HUES6 (cell line): ENCODE results near the gene HNRNPUL1.

Experiments used
- H3K27ac ChIP-seq: 2 replicates; pipeline ENCODE4 v1.7.0; 2013; ENCODE audit warnings: low read depth, mild to moderate bottlenecking, low read length, inconsistent platforms
- H3K27me3 ChIP-seq: 2 replicates; pipeline ENCODE4 v1.6.1; 2013; ENCODE audit warnings: low read length; ENCODE audit not compliant: control insufficient read depth, insufficient read depth
- H3K36me3 ChIP-seq: 2 replicates; pipeline ENCODE4 v1.6.1; 2013; ENCODE audit warnings: low read length; ENCODE audit not compliant: control insufficient read depth, insufficient read depth
- H3K4me1 ChIP-seq: 2 replicates; pipeline ENCODE4 v1.6.1; 2013; ENCODE audit warnings: low read length; ENCODE audit not compliant: control insufficient read depth, insufficient read depth
- H3K4me3 ChIP-seq: 2 replicates; pipeline ENCODE4 v1.5.1; 2013; ENCODE audit warnings: low read depth, low read length
- H3K9ac ChIP-seq: one replicate; pipeline ENCODE4 v1.6.1; 2013; ENCODE audit warnings: mild to moderate bottlenecking, low read length
- H3K9me3 ChIP-seq: 2 replicates; pipeline ENCODE4 v1.6.1; 2013; ENCODE audit warnings: low read depth, low read length; ENCODE audit not compliant: control insufficient read depth, insufficient read depth

The HNRNPUL1 gene

GRCh38 chr19:41263850-41264580 is at the start of gene HNRNPUL1:
TSS of gene HNRNPUL1 (plus strand) at chr19:41264372. CDS start at chr19:41264504, 132 bp downstream.
- H3K36me3 ChIP-seq = peaks cover 33% of the 10 kb centered on the region

DNA sequence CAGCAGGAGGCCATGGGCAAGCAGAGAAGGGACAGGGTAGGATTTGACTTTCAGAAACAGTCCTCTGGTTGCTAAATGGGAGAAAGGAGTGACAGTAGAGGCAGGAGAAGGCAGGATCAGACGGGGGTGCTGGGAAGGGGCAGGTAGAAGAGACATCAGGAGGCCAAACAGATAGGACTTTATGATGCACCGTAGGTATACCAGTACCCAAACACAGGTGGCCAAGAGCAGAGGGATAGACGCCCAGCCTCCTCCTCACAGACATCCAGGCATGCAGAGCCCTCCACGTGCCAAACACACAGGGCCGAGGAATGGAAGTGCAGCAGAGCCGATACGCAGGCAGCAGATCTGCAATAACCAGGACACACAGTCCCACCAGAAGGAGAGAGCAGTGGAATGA is 46.4 kb upstream of the HNRNPUL1 start:
- H3K9me3 ChIP-seq = no peaks in the 10 kb centered on the region
- H3K27me3 ChIP-seq = no peaks in the 10 kb centered on the region
- H3K4me3 ChIP-seq = no peak overlapping the region
- H3K9ac ChIP-seq = no peak overlapping the region
- no peak overlapping the region for H3K27ac ChIP-seq
- H3K4me1 ChIP-seq = peaks cover 25% of the 10 kb centered on the region
- peaks cover 16% of the 10 kb centered on the region for H3K36me3 ChIP-seq

More at GRCh38 chr19:41263850-41264580, at the start of gene HNRNPUL1:
- Histone ChIP-seq H3K4me1 (peaks cover 15% of the 10 kb centered on the region), H3K27me3 (no peaks in the 10 kb centered on the region), H3K4me3 (peak within 1 kb of the TSS; percentile 92), H3K9me3 (no peaks in the 10 kb centered on the region), H3K9ac (peak within 1 kb of the TSS; percentile 100), H3K27ac (peak within 1 kb of the TSS; percentile 99)

DNA sequence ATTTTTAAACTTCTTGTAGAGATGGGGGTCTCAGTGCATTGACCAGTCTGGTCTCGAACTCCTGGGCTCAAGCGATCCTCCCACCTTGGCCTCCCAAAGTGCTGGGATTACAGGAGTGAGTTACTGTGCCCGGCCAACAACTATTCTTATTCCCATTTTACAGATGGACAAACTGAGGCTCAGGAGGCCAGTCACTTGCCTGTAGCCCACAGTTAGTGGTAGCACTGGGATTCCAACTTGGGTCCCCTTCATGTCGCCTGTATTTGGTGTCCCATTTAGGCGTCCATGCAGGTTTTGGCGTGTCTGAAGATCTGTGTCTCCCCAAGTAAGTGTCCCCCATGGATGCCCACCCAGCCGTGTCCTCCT is 45.9 kb upstream of the HNRNPUL1 start:
- Histone ChIP-seq H3K27ac (no peak overlapping the region), H3K4me3 (peak overlapping the region; percentile 71)

DNA sequence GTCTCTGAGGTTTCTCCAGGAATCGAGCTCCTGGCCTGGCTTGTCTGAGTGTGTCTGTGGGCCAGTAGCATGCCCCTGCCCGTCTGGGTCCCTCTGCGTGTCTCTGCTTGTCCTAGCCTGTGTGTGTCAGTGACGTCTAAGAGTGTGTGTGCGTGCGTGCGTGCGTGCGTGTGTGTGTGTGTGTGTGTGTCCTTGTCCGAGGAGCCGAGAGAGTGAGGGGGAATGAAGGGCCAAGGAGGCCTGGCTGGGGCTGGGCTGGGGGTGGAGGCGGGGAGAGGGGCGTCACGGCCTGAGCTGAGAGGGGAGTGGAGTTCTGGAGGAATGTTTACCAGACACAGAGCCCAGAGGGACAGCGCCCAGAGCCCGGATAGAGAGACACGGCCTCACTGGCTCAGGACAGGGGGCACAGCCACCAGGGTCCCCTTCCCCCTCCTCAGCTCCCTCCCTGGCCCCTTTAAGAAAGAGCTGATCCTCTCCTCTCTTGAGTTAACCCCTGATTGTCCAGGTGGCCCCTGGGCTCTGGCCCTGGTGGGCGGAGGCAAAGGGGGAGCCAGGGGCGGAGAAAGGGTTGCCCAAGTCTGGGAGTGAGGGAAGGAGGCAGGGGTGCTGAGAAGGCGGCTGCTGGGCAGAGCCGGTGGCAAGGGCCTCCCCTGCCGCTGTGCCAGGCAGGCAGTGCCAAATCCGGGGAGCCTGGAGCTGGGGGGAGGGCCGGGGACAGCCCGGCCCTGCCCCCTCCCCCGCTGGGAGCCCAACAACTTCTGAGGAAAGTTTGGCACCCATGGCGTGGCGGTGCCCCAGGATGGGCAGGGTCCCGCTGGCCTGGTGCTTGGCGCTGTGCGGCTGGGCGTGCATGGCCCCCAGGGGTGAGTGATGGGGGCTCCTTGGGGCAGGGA is 45.3 kb upstream of the HNRNPUL1 start, which contains the start of gene AXL:
Gene AXL (plus strand): TSS at position 609 of the 893 bp plus-strand sequence. CDS start 170 bp downstream, at position 779.
- Histone ChIP-seq H3K9ac (peak within 1 kb of the TSS; percentile 36), H3K4me1 (peaks cover 34% of the 10 kb centered on the region), H3K27ac (peak within 1 kb of the TSS; percentile 43; the same call in 1 of the 2 replicates), H3K36me3 (peaks cover 17% of the 10 kb centered on the region), H3K9me3 (no peaks in the 10 kb centered on the region), H3K4me3 (peak within 1 kb of the TSS; percentile 71), H3K27me3 (no peaks in the 10 kb centered on the region)

More for the DNA sequence above, 45.9 kb upstream of the HNRNPUL1 start:
- Histone ChIP-seq H3K9me3 (no peaks in the 10 kb centered on the region), H3K9ac (peak overlapping the region; percentile 28), H3K27me3 (no peaks in the 10 kb centered on the region), H3K4me1 (peaks cover 28% of the 10 kb centered on the region), H3K36me3 (peaks cover 16% of the 10 kb centered on the region)

DNA sequence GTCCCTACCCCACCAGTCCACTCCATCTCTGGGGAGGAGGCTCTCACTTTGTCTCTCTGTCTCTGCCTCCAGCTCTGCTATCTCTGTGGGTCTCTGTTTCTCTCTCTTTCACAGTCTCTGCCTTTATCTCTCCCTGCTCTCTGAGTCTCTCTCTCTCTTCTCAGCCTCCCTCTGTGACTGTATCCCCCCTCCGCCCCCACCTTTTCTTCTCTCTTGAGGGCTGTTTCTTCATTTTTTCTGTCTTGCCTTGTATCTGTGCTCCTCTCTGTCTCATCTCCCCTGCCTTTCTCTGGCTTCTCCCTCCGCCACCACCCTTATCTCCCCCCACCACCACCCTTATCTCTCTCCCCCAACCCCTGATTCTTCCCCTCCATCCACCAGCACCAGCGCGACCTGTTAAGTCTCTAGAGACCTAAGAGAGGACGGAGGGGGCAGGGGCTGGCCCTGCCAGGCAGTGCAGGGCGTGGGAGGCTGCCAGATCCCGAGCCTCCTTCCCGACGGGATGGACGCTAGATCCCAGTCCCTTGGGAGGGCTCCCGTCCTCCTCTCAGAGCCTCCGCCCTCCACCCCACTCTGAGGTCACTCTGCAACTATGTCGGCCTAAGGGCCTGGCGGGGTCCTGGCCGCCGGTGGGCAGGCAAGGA is 44.1 kb upstream of the HNRNPUL1 start:
- H3K9ac ChIP-seq = peak overlapping the region; percentile 36
- H3K9me3 ChIP-seq = no peaks in the 10 kb centered on the region
- peaks cover 42% of the 10 kb centered on the region for H3K4me1 ChIP-seq
- H3K36me3 ChIP-seq = peaks cover 20% of the 10 kb centered on the region
- H3K27ac ChIP-seq = no peak overlapping the region
- H3K4me3 ChIP-seq = peak overlapping the region; percentile 71
- no peaks in the 10 kb centered on the region for H3K27me3 ChIP-seq

DNA sequence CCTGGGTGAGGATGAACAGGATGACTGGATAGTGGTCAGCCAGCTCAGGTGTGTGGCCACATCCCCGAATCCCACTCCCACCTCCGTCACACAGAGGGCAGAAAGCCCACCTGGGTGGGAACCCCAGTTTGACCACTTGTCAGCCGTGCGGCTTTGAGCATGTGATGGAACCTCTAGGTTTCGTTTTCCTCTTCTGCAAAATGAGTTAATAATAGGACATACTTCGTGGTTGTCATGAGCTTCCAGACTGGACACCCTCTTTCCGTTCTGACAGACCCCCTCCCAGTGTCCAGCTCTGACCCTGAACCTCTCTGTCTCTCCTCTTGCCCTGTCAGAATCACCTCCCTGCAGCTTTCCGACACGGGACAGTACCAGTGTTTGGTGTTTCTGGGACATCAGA is 43.4 kb upstream of the HNRNPUL1 start:
- H3K4me1 ChIP-seq = peaks cover 49% of the 10 kb centered on the region
- peak overlapping the region; percentile 36 for H3K9ac ChIP-seq
- H3K36me3 ChIP-seq = peaks cover 20% of the 10 kb centered on the region
- H3K9me3 ChIP-seq = no peaks in the 10 kb centered on the region
- H3K4me3 ChIP-seq = peak overlapping the region; percentile 71
- H3K27ac ChIP-seq = no peak overlapping the region
- no peaks in the 10 kb centered on the region for H3K27me3 ChIP-seq

- no peak overlapping the region for H3K27ac ChIP-seq
- no peaks in the 10 kb centered on the region for H3K27me3 ChIP-seq
- no peak overlapping the region for H3K4me3 ChIP-seq
- H3K36me3 ChIP-seq = peaks cover 20% of the 10 kb centered on the region
- H3K4me1 ChIP-seq = peaks cover 54% of the 10 kb centered on the region
- H3K9ac ChIP-seq = no peak overlapping the region
- no peaks in the 10 kb centered on the region for H3K9me3 ChIP-seq
Observed at GRCh38 chr19:41221514-41222205, 42.5 kb upstream of the HNRNPUL1 start.

DNA sequence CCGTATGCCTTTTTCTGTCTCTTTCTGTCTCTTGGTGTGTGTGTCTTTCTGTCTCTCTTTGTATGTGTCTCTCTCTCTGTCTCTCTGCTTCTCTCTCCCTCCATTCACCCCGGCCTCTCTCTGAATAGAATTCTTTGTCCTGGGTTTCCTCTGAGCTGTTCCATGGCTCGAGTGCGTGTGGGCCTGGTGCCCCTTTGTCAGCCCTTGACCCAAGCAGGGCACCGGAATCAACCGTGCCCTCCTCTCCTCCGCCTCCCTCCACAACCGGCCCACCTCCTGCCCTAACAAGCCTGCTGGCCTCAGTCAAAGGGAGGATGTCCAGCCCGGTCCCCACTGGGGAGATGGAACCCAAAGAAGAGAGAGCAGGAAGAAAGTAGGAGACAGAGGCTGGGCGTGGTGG is 41.9 kb upstream of the HNRNPUL1 start:
- H3K27me3 ChIP-seq = no peaks in the 10 kb centered on the region
- H3K36me3 ChIP-seq = peaks cover 20% of the 10 kb centered on the region
- no peak overlapping the region for H3K4me3 ChIP-seq
- H3K4me1 ChIP-seq = peaks cover 55% of the 10 kb centered on the region
- H3K9ac ChIP-seq = no peak overlapping the region
- no peaks in the 10 kb centered on the region for H3K9me3 ChIP-seq
- H3K27ac ChIP-seq = no peak overlapping the region

- H3K9me3 ChIP-seq = no peaks in the 10 kb centered on the region
- peak overlapping the region; percentile 61; the same call in 1 of the 2 replicates for H3K27ac ChIP-seq
- no peaks in the 10 kb centered on the region for H3K27me3 ChIP-seq
- peak overlapping the region; percentile 39; the same call in 1 of the 2 replicates for H3K4me3 ChIP-seq
- peak overlapping the region; percentile 58 for H3K9ac ChIP-seq
- H3K36me3 ChIP-seq = peaks cover 23% of the 10 kb centered on the region
- peaks cover 45% of the 10 kb centered on the region for H3K4me1 ChIP-seq
Observed at GRCh38 chr19:41223431-41224234, 40.5 kb upstream of the HNRNPUL1 start.

GRCh38 chr19:41224632-41225031 is 39.5 kb upstream of the HNRNPUL1 start:
- no peak overlapping the region for H3K4me3 ChIP-seq
- peaks cover 45% of the 10 kb centered on the region for H3K4me1 ChIP-seq
- no peak overlapping the region for H3K27ac ChIP-seq
- H3K36me3 ChIP-seq = peaks cover 23% of the 10 kb centered on the region
- H3K9ac ChIP-seq = no peak overlapping the region
- H3K9me3 ChIP-seq = no peaks in the 10 kb centered on the region
- no peaks in the 10 kb centered on the region for H3K27me3 ChIP-seq
